ENCODE results near the gene SERPINE3.

SERPINE3 gene

DNA sequence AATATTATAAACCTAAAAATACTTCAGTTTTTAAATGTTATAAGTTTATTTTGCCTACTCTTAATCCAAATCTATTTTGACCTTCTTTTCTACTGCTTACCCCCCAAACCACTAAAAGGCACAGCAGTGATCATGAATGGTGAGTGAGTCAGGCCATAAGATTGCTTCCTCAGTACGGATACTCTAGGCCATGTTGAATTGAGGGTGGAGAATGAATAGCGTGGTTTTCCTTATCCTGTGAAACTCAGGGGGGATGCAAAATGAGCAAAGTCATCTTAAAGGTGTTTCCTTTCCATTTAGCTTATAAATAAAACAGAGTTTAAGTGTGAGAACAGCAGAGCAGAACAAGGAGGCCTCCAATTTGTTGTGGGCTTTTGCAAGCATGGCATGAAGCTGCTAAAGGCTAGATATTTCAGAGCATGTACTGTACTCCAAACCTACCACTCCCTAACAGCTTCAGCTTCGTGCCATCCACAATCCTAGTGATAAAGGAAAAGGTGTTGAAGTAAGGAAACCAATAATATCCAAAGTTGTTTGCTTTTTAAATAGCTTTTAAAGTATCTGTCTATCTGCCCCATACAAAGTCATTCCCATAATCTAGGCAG, 25.0 kb downstream of the SERPINE3 start:
- DNase-seq, result peak; percentile 45

DNA sequence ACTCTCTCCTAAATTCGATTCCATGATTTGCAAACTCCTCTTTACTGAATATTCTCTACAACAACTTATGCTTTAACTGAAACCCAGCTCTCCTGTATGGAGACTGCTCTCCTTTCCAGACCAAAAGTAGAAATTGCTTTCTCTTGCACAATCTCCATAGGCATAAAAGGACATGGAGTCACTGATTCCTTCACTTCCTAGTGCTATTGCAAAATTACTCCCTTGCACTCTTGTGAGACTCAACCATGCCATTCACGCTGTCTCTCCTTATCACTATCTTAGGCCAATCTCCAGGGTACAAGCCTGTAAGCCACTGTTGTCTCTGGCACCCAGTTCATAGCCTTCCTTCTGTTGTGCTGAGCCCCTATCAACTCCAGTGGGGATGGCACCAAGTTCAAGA, 30.6 kb downstream of the SERPINE3 start:
- DNase-seq, result no peak

DNA sequence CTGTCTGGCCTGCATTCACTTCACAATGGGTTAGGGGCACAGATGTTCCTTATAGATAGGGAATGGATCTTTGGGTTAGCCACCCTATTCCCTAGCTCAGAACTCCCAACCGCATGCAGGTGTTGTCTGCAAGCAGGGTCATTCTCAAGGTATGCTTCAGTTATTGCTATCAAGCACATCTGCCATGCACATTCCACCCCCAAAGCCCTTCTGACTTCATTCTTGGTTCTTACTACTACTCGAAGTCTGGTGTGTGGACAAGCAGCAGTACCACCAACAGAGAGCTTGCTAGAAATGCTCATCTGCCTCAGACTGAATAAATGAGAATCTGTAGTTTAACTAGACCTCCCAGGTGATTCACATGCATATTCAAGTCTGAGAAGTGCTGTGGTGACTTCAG, 31.3 kb downstream of the SERPINE3 start:
- no peak for DNase-seq

DNA sequence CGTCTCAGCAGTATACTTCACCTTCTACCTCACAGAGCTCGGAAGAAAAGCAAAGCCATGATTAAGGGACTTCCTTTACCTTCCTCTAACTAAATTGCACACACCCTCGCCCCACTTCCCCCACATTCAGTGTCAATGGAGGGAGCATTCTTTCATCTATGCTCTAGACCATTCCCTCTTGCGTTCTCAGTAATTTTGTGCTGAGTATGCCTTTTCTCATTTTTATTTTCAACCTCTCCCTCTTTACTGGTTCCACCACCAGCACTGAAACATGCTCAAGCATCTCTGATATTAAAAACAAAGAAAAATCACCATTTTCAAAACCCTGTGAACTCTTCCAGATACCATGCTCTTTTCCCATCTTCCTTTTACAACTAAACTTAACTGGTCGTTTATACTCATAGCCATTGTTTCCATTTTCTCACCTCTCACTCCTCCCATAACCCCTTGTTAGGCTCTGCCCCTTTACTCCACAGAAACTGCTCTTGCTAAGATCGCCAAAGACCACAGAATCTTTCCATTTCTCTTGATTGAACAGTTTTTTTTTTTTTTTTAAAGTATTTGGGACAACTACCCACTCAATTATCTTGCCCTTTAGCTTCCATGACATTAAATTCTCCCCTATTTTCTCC, 32.4 kb downstream of the SERPINE3 start:
- no peak for DNase-seq

DNA sequence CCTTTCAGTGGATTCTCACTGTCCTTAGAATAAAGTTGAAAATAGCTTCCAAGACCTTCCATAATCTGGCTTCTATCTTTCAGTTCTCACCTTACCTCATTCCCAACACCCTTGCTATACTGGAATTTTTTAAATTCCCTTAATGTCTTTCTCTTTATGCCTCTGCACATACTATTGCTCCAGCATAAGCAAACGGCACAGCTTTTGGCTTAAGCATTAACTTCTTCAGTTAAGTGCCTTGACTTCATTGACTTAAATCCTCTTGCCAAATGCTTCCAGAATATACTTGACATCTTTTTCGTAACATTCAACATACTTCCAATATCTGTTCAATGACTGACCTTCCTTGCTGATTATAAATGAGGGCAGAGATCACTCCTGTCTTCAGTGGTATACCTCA, 34.0 kb downstream of the SERPINE3 start:
- DNase-seq, result no peak

DNA sequence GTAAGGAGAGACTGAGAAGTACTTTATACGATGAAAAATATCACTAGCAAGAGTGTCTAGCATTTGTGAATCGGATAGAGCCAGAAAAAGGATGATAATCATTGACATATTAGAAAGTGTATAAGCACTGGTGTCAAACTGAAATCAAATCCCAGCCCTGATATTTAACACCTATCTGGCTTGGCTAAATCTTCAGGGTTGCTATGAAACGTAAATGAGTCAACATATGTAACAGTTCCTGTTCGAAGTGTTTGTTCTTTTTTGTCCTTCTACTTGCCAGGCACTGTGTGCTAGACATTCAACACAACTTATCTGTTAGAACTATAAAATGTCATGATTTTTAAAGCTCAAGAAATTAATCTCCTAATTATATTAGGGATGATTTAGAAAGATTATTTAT, 40.8 kb downstream of the SERPINE3 start:
- DNase-seq, result no peak

DNA sequence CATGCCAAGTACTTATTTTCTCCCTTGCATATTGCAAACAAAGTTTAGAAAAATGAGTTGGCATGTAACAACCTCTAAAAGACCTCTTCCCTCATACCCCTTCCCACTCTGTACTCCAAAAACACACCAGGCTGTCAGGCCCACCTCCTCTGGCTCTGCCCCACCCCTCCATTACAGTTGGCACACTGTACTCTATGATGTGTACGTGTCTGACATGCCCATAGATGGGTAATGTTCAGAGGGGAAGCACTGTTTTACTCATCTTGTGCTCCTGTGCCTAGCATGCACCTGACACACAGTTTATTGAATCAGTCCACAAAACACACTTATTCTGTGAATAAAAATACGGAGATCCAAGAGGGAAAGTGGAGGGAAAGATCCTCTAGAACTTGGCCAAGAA, 45.6 kb downstream of the SERPINE3 start:
- no peak for DNase-seq

DNA sequence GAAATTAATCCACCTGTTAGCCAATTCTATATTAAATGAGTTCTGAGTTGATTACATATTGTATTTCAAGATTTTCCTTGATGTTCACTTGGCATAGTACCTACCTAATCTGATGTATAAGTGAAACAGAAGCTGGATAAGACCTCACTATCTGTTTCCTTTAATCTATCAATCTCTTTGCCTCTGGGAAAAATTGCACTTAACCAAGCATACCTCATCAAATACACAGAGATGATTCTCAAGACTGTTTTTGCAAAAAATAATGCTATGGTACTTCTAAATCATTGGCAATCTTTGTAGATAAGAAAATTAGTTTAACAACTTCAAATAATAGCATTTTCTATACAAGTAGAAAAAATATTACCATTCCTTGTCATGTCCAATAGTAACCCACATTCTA, 55.2 kb downstream of the SERPINE3 start:
- DNase-seq, result no peak

DNA sequence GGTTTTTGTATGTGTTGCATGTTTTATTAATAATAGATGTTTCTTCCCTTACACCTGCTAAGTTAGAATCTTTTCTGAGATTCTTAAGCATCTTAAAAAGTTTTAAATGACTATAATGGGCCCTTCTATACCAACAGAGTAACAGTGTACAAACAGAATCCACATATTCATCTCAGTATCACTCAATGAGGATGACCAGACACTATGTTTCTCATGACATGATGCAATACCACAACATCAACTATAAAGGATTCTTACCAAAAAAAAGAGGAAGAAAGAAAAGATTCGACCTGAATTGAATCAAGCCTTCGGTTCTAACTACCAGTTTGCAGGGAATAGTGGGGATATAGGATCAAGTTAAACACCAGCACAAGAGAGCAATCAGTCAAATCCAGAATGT, 56.9 kb downstream of the SERPINE3 start:
- DNase-seq, result peak; percentile 74

DNA sequence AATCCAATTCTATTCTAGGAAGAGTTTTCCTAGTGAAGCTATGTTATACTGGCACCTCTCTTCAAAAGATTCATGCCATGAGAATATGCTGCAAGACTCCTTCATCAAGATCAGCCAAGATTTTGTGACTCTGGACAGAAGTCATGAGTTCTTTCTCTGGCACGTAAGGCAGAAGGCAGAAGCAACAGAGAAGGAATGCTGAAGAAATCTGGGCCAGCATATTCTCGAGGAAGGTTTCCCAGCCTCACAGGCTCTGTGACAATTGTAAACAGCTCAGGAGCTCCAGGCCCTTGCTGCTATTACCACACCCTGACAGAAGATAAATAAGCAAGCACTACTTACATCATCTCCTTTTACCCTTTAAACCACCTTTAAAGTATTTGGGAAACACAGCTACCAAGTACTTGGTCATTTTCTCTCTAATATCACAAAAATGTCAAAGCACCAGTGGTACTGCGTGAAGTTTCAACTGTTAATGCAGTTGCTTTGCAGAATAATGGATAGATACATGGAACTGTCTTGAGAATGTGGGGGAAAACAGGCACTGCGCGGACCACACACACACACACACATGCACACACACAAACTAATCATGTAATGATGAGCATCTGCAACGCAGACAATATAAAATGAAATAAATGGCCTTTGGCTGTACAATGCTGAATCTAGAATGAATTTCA, 57.9 kb downstream of the SERPINE3 start:
- no peak for DNase-seq

DNA sequence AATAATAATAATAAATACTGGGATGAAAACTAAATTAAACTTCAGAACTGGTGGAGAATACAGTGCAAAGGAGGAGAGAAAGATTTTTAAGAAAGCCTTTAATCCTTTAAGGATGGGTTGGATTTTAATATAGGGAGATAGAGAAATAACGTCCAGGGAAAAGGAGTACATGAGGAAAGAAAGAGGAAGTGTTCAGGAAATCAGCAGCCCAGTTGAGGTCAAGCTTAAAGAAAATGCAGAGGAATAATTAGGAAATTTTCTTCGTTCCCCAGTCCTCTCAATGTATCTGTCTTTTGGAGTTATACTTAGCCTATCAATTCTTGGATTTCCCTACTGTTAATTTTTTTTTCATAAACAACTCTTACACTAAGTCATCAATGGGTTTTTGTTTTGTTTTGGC, 65.7 kb downstream of the SERPINE3 start:
- DNase-seq, result no peak

DNA sequence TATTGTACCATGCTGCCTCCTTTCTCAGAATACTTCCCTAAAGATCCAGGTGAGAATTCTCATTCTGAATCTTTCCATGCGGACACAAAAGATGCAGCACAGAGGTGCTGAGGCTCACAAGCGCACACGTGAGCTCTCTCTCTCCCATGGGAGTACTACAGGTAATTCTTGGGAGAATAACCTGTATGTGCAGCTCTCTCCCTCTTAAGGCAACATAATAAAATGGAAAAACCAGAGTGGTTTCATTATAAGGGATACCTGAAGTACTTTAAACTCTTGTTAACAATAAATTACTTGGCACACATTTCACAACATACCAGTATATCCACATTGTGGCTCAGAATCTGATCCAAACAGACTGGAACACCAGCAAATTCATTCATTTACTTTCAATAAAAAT, 72.9 kb downstream of the SERPINE3 start:
- DNase-seq, result no peak

Data from hematopoietic multipotent progenitor cell treated with erythropoietin and hydrocortisone succinate and interleukin-3 and kit ligand, for 4 days (in vitro differentiated cells).